B cell (primary cell): Measurements from ENCODE around the gene LDHD. TPM values are rescaled to one million over a fixed set of nuclear protein-coding genes. Genes with fewer than 3 reads are reported as not detected.
"Not testable (repeated sequence)": the region's sequence is repeated elsewhere in the genome, so short reads cannot be mapped to it uniquely, and the experiment has no call there.

Experiments
- ATAC-seq: fragments of 200-7000 bp; cut with Tn5 transposase; one replicate; pipeline ENCODE4 v1.10.0; 2021; ENCODE audit warnings: low read depth, mild to moderate bottlenecking, moderate number of reproducible peaks, moderate library complexity
- CTCF ChIA-PET: fragments of 350-600 bp; sonication (Branson Sonifier 250); formaldehyde crosslinking; loops from one replicate; lab custom pipeline; 2021; ENCODE audit warnings: antibody characterized with exemption, inconsistent platforms; lab: Charles Lee
- POLR2A ChIA-PET: fragments of 350-600 bp; sonication (Branson Sonifier 250); formaldehyde crosslinking; loops from one replicate; lab custom pipeline; 2021; ENCODE audit warnings: antibody characterized with exemption; lab: Charles Lee
- DNase-seq: peaks from one replicate; pipeline ENCODE4 v3.0.0; 2013
- H2AFZ ChIP-seq: 2 replicates; pipeline ENCODE4 v1.6.1; 2012; ENCODE audit warnings: mild to moderate bottlenecking, low read depth, low read length; ENCODE audit not compliant: insufficient read depth, poor library complexity, severe bottlenecking
- H3K27ac ChIP-seq, 2 donors: 1 replicate in 1 of 2; 2 replicates in 1 of 2; pipeline ENCODE4 v1.5.1; 2012 to 2013; ENCODE audit warnings: low read length in 2 of 2, mild to moderate bottlenecking in 2 of 2, moderate library complexity in 1 of 2
- H3K27me3 ChIP-seq, 4 experiments: fragments of 200-600 bp in 1 of 4; sonication (generic) in 1 of 4; replicated peaks in 1 of 4; 1 replicate in 2 of 4; 2 replicates in 2 of 4; pipeline versions ENCODE4 v1.6.1 to v1.7.0; 2013 to 2016; ENCODE audit warnings: low read length in 3 of 4, mild to moderate bottlenecking in 2 of 4, mixed read lengths in 1 of 4, moderate library complexity in 1 of 4; ENCODE audit not compliant: insufficient read depth in 4 of 4, control insufficient read depth in 3 of 4; ENCODE audit errors: control extremely low read depth in 1 of 4
- H3K36me3 ChIP-seq, 2 experiments: replicated peaks in 1 of 2; 1 replicate in 1 of 2; 2 replicates in 1 of 2; pipeline versions ENCODE4 v1.6.1 to v1.7.1; 2013; ENCODE audit warnings: low read length in 1 of 2; ENCODE audit not compliant: insufficient read depth in 2 of 2, control insufficient read depth in 1 of 2; ENCODE audit errors: control extremely low read depth in 1 of 2, extremely low read depth in 1 of 2
- H3K4me1 ChIP-seq, 2 donors: fragments of 200-600 bp in 1 of 2; sonication (generic) in 1 of 2; 1 replicate in 1 of 2; 2 replicates in 1 of 2; pipeline versions ENCODE4 v1.5.1 to v1.6.1; 2013 to 2017; ENCODE audit warnings: low read length in 2 of 2; ENCODE audit not compliant: control insufficient read depth in 2 of 2, insufficient read depth in 2 of 2
- H3K4me2 ChIP-seq: replicated peaks from 2 replicates; pipeline ENCODE3; 2012; ENCODE audit warnings: mild to moderate bottlenecking, low read depth, low read length; ENCODE audit not compliant: poor library complexity, severe bottlenecking
- H3K4me3 ChIP-seq, 5 experiments: fragments of 200-600 bp in 1 of 5; sonication (generic) in 1 of 5; 1 replicate in 3 of 5; 2 replicates in 2 of 5; pipeline versions ENCODE4 v1.5.1 to v1.7.0; 2011 to 2016; ENCODE audit warnings: low read length in 4 of 5, mild to moderate bottlenecking in 4 of 5, low read depth in 2 of 5, control low read depth in 1 of 5, moderate library complexity in 1 of 5; ENCODE audit not compliant: insufficient read depth in 1 of 5; ENCODE audit errors: control extremely low read depth in 1 of 5, extremely low read depth in 1 of 5
- H3K79me2 ChIP-seq: fragments of 200-600 bp; sonication (generic); one replicate; pipeline ENCODE4 v1.6.0; 2016; ENCODE audit warnings: low read length; ENCODE audit not compliant: control insufficient read depth, insufficient read depth
- H3K9ac ChIP-seq: fragments of 200-600 bp; sonication (generic); 2 replicates; pipeline ENCODE4 v1.6.1; 2017; ENCODE audit warnings: mild to moderate bottlenecking, low read length, moderate library complexity
- H3K9me3 ChIP-seq, 3 donors: one replicate each; pipeline versions ENCODE4 v1.6.1 to v1.7.1; 2013; ENCODE audit warnings: low read length in 2 of 3; ENCODE audit not compliant: control insufficient read depth in 2 of 3, insufficient read depth in 1 of 3; ENCODE audit errors: control extremely low read depth in 1 of 3
- H4K20me1 ChIP-seq: 2 replicates; pipeline ENCODE4 v1.6.0; 2012; ENCODE audit warnings: mild to moderate bottlenecking, low read length; ENCODE audit not compliant: insufficient read depth, control insufficient read depth, poor library complexity, severe bottlenecking
- H3K27ac Mint-ChIP-seq: one replicate; pipeline ENCODE4 v1.8.0; 2021; ENCODE audit warnings: mixed read lengths
- H3K27me3 Mint-ChIP-seq: one replicate; pipeline ENCODE4 v1.8.0; 2021; ENCODE audit warnings: mixed read lengths
- H3K4me1 Mint-ChIP-seq: one replicate; pipeline ENCODE4 v1.8.0; 2021; ENCODE audit warnings: mixed read lengths
- H3K4me3 Mint-ChIP-seq: one replicate; pipeline ENCODE4 v1.8.0; 2021; ENCODE audit warnings: mixed read lengths
- H3K9me3 Mint-ChIP-seq: one replicate; pipeline ENCODE4 v1.8.0; 2022; ENCODE audit warnings: mixed read lengths; ENCODE audit not compliant: insufficient read depth
- EZH2 ChIP-seq: IDR thresholded peaks from 2 replicates; pipeline ENCODE4 v1.6.1; 2012; ENCODE audit warnings: borderline replicate concordance, low read depth, mild to moderate bottlenecking, moderate library complexity, low read length; ENCODE audit not compliant: insufficient read depth, poor library complexity, severe bottlenecking
- WGBS: methylation state at CpG from one replicate; pipeline ENCODE4 v1.1.5; 2013; ENCODE audit warnings: missing lambda C conversion rate; ENCODE audit not compliant: insufficient coverage; 5-methylcytosine and 5-hydroxymethylcytosine counted together
- intact Hi-C: fragments of 100-400 bp; cut with micrococcal nuclease; formaldehyde crosslinking; loops from one replicate; pipeline ENCODE4 v1.10.0; 2022
- polyA plus RNA-seq: library from polyadenylated mRNA; depleted of rRNA; stranded (reverse); fragments of >200 nt; gene quantifications from 2 replicates; pipeline ENCODE4 v1.2.3, GENCODE V29; 2012
- total RNA-seq, 2 donors: library from RNA; stranded (reverse); fragments of 120-200 nt in 1 of 2; gene quantifications; 1 replicate in 1 of 2; 2 replicates in 1 of 2; pipeline versions ENCODE4 v1.2.3 to v1.2.4, GENCODE V29; 2013 to 2022
- TF ChIP-seq, protein P1 (sequence below): fragments of 200-600 bp; IDR thresholded peaks from one replicate; pipeline ENCODE4 v1.8.0; 2022; ENCODE audit warnings: antibody characterized with exemption, mild to moderate bottlenecking

Gene LDHD
- total and polyA plus RNA-seq, 2 donors (not counting 1 experiment from before 2014, with no cell fraction given) = 0.19 TPM; not detected in 1

DNA sequence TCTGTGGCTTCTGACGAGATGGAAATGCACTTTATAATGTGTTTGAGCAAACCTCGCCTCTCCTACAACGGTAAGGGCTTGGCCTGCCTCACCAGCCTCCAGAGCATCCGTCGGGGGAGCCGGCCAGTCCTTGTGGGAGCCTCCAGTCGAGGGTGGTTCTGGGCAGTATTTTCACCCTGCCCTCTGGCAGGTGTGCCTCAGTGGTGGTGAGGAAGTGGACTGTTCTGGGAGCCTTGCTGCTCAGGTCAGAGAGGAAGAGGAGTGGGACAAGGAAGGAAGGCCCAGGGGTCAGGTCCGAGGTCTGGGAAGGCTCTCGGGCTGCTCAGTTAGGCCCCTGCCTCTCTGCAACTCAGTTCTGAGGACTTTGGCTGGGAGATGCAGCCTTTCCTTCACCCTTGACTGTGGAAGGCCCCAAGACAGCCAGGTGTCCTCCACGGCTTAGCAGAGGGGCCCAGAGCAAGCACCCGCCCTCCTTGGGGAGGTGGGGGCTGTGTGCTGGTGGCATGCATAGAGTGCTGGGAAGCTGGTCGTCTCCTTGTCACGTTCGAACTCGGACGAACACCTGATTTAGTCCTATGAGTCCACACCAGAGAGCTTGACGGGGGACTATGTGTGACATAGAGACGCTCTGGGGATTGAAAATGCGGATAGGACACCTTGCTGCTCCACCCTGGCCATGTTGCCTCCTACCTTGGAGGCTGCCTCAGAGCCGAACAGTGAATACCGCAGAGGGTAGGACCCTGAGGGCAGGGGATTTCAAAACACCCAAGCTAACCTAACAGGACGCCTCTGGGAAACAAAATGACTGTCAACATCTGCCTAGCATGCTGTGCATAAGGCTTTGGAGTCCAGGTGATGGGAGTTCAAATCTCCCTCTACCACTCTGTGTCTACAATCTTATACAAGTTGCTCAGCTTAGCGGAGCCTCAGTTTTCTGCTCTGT is 22.7 kb downstream of the LDHD start:
- ChIA-PET POLR2A (no interaction called here), CTCF (no interaction called here)
- H3K36me3 ChIP-seq = no peaks in the 10 kb centered on the region
- TF ChIP-seq EZH2 = no peak
- TF ChIP-seq, protein P1, sequence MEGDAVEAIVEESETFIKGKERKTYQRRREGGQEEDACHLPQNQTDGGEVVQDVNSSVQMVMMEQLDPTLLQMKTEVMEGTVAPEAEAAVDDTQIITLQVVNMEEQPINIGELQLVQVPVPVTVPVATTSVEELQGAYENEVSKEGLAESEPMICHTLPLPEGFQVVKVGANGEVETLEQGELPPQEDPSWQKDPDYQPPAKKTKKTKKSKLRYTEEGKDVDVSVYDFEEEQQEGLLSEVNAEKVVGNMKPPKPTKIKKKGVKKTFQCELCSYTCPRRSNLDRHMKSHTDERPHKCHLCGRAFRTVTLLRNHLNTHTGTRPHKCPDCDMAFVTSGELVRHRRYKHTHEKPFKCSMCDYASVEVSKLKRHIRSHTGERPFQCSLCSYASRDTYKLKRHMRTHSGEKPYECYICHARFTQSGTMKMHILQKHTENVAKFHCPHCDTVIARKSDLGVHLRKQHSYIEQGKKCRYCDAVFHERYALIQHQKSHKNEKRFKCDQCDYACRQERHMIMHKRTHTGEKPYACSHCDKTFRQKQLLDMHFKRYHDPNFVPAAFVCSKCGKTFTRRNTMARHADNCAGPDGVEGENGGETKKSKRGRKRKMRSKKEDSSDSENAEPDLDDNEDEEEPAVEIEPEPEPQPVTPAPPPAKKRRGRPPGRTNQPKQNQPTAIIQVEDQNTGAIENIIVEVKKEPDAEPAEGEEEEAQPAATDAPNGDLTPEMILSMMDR = no peak
- H3K27ac Mint-ChIP-seq = no peak overlapping the region
- no peak overlapping the region for H3K9ac ChIP-seq
- H3K4me3 ChIP-seq = no peak overlapping the region
- H3K27ac ChIP-seq = no peak overlapping the region
- peaks cover 5% of the 10 kb centered on the region for H3K27me3 Mint-ChIP-seq
- 96% methylated on average over 21 of the region's 23 CpGs for WGBS
- no peaks in the 10 kb centered on the region for H3K9me3 Mint-ChIP-seq
- H2AFZ ChIP-seq = no peak overlapping the region
- H3K4me2 ChIP-seq = no peak overlapping the region
- intact Hi-C loops = no loop called here
- H3K4me3 Mint-ChIP-seq = no peak overlapping the region
- peaks cover 0 to 16% (median 4%) of the 10 kb centered on the region in 4 experiments for H3K27me3 ChIP-seq
- ATAC-seq (no peak), DNase-seq (no peak)
- H3K4me1 ChIP-seq = peaks cover 0 to 5% of the 10 kb centered on the region in 2 donors
- H3K79me2 ChIP-seq = no peaks in the 10 kb centered on the region
- no peaks in the 10 kb centered on the region for H3K9me3 ChIP-seq
- no peaks in the 10 kb centered on the region for H4K20me1 ChIP-seq
- peaks cover 3% of the 10 kb centered on the region for H3K4me1 Mint-ChIP-seq

DNA sequence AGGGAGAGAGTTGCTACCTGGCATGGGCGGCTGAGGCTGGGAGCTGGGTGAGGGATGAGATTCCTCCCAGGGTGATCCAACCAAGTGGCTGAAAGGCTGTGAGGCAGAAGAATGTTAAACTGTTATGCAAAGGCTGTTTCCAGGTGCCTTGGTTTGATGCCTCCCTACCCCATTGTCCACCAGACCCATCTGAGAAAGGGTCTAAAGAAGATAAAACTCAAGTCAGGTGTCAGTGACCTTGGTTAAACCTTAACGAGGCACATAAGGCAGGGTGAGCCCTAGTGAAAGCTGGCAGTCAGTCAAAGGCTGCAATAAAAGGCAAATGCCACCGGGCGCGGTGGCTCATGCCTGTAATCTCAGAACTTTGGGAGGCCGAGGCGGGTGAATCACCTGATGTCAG is 23.8 kb downstream of the LDHD start:
- no peaks in the 10 kb centered on the region for H4K20me1 ChIP-seq
- no peaks in the 10 kb centered on the region for H3K4me1 Mint-ChIP-seq
- peaks cover 5% of the 10 kb centered on the region for H3K27me3 Mint-ChIP-seq
- no peak overlapping the region for H3K9ac ChIP-seq
- ChIA-PET CTCF (no interaction called here), POLR2A (no interaction called here)
- no peaks in the 10 kb centered on the region for H3K4me1 ChIP-seq
- no peak overlapping the region for H3K27ac ChIP-seq
- no peak overlapping the region for H3K4me3 Mint-ChIP-seq
- no peaks in the 10 kb centered on the region for H3K79me2 ChIP-seq
- TF ChIP-seq EZH2 = no peak
- TF ChIP-seq, protein P1 = no peak
- no peaks in the 10 kb centered on the region for H3K36me3 ChIP-seq
- no peaks in the 10 kb centered on the region for H3K9me3 ChIP-seq
- H3K27me3 ChIP-seq = peaks cover 0 to 11% (median 4%) of the 10 kb centered on the region in 4 experiments
- H3K4me2 ChIP-seq = no peak overlapping the region
- H3K4me3 ChIP-seq = no peak overlapping the region
- H2AFZ ChIP-seq = no peak overlapping the region
- 75% methylated on average over 7 of the region's 7 CpGs for WGBS
- H3K27ac Mint-ChIP-seq = no peak overlapping the region
- no peaks in the 10 kb centered on the region for H3K9me3 Mint-ChIP-seq
- DNase-seq (no peak), ATAC-seq (no peak)
- intact Hi-C loops = no loop called here

DNA sequence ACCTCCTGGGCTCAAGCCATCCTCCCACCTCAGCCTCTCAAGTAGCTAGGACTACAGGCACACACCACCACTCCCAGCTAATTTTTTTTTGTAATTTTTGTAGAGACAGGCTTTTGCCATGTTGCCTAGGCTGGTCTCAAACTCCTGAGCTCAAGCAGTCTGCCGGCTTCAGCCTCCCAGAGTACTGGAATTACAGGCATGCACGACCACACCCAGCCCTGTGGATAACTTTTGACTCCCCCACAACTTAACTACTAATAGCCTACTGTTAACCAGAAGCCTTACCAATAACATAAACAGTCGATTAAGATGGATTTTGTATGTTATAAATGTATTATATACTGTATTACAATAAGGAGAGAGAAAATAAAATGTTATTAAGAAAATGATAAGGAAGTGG is 25.0 kb downstream of the LDHD start:
- H3K27ac ChIP-seq, H3K4me1 Mint-ChIP-seq, H3K4me3 Mint-ChIP-seq, H3K9me3 Mint-ChIP-seq, CTCF ChIA-PET, DNase-seq, H3K79me2 ChIP-seq, intact Hi-C loops, H2AFZ ChIP-seq, H3K4me2 ChIP-seq, H3K36me3 ChIP-seq, POLR2A ChIA-PET, H3K9me3 ChIP-seq, H4K20me1 ChIP-seq, H3K9ac ChIP-seq, H3K4me1 ChIP-seq, H3K27me3 Mint-ChIP-seq, ATAC-seq, H3K27ac Mint-ChIP-seq, H3K4me3 ChIP-seq: not testable (repeated sequence)
- 100% methylated on average over 1 of the region's 3 CpGs for WGBS
- H3K27me3 ChIP-seq = peaks cover 0 to 14% (median 4%) of the 10 kb centered on the region in 4 experiments
